ENCODE data around the gene OTX1.
"Not testable (repeated sequence)": the region's sequence is repeated elsewhere in the genome, so short reads cannot be mapped to it uniquely, and the experiment has no call there.

The OTX1 gene

GRCh38 chr2:63058921-63059792 is 8.5 kb downstream of the OTX1 start:
- no peak for DNase-seq (ENCODE audit: low read depth in 2 of 2)

- DNase-seq (ENCODE audit: low read depth in 2 of 2): no peak
These were observed 9.3 kb downstream of the OTX1 start for GRCh38 chr2:63059793-63060471.

GRCh38 chr2:63060472-63060991 is 9.9 kb downstream of the OTX1 start:
- no peak for DNase-seq (ENCODE audit: low read depth in 2 of 2)

GRCh38 chr2:63064197-63064596 is 13.6 kb downstream of the OTX1 start:
- DNase-seq (ENCODE audit: low read depth in 2 of 2): no peak

- DNase-seq (ENCODE audit: low read depth in 2 of 2): no peak
These were observed 14.0 kb downstream of the OTX1 start for GRCh38 chr2:63064661-63065060.

GRCh38 chr2:63066265-63066664 is 15.6 kb downstream of the OTX1 start:
- no peak for DNase-seq (ENCODE audit: low read depth in 2 of 2)

GRCh38 chr2:63066838-63067237 is 16.2 kb downstream of the OTX1 start:
- DNase-seq (ENCODE audit: low read depth in 2 of 2): no peak

- no peak for DNase-seq (ENCODE audit: low read depth in 2 of 2)
These were observed 21.0 kb downstream of the OTX1 start for GRCh38 chr2:63071664-63072063.

- no peak for DNase-seq (ENCODE audit: low read depth in 2 of 2)
These were observed 23.4 kb downstream of the OTX1 start for GRCh38 chr2:63073994-63074393.

GRCh38 chr2:63074399-63074798 is 23.8 kb downstream of the OTX1 start:
- not testable (repeated sequence) for DNase-seq (ENCODE audit: low read depth in 2 of 2)

GRCh38 chr2:63078852-63079606 is 28.4 kb downstream of the OTX1 start:
- no peak for DNase-seq (ENCODE audit: low read depth in 2 of 2)

- DNase-seq (ENCODE audit: low read depth in 2 of 2): no peak
These were observed 30.8 kb downstream of the OTX1 start for GRCh38 chr2:63081404-63081803.

- no peak for DNase-seq (ENCODE audit: low read depth in 2 of 2)
These were observed 36.1 kb downstream of the OTX1 start for GRCh38 chr2:63086687-63087086.

GRCh38 chr2:63092401-63092800 is 41.8 kb downstream of the OTX1 start:
- DNase-seq (ENCODE audit: low read depth in 2 of 2): no peak

GRCh38 chr2:63092857-63093256 is 42.2 kb downstream of the OTX1 start:
- DNase-seq (ENCODE audit: low read depth in 2 of 2): no peak

- no peak for DNase-seq (ENCODE audit: low read depth in 2 of 2)
These were observed 42.9 kb downstream of the OTX1 start for GRCh38 chr2:63093502-63093901.

GRCh38 chr2:63096491-63096890 is 45.9 kb downstream of the OTX1 start:
- DNase-seq (ENCODE audit: low read depth in 2 of 2): no peak

- DNase-seq (ENCODE audit: low read depth in 2 of 2): no peak
These were observed 48.4 kb downstream of the OTX1 start for GRCh38 chr2:63099032-63099431.

GRCh38 chr2:63101954-63102353 is 51.3 kb downstream of the OTX1 start:
- no peak for DNase-seq (ENCODE audit: low read depth in 2 of 2)

GRCh38 chr2:63104482-63104881 is 53.9 kb downstream of the OTX1 start:
- no peak for DNase-seq (ENCODE audit: low read depth in 2 of 2)
